Skeletal muscle tissue (tissue), 4 donors: ENCODE results near the gene CLCN2. TPM values are rescaled to one million over a fixed set of nuclear protein-coding genes. Genes with fewer than 3 reads are reported as not detected.

Source experiments
- H3K27ac ChIP-seq: one replicate; pipeline ENCODE4 v1.7.0; 2013; ENCODE audit warnings: mild to moderate bottlenecking, low read depth, low read length, inconsistent platforms
- H3K27me3 ChIP-seq, 3 donors: one replicate each; pipeline ENCODE4 v1.7.0; 2013; ENCODE audit warnings: low read length in 3 of 3; ENCODE audit not compliant: control insufficient read depth in 3 of 3, insufficient read depth in 3 of 3
- H3K36me3 ChIP-seq, 3 donors: one replicate each; pipeline ENCODE4 v1.7.0; 2013; ENCODE audit warnings: low read length in 3 of 3; ENCODE audit not compliant: control insufficient read depth in 3 of 3, insufficient read depth in 3 of 3
- H3K4me1 ChIP-seq, 3 donors: one replicate each; pipeline ENCODE4 v1.7.0; 2013; ENCODE audit warnings: low read length in 3 of 3, mild to moderate bottlenecking in 3 of 3; ENCODE audit not compliant: control insufficient read depth in 3 of 3, insufficient read depth in 3 of 3
- H3K4me3 ChIP-seq, 3 donors: one replicate each; pipeline ENCODE4 v1.7.0; 2013; ENCODE audit warnings: low read length in 3 of 3
- H3K9ac ChIP-seq, 3 donors: one replicate each; pipeline ENCODE4 v1.7.0; 2013; ENCODE audit warnings: low read length in 3 of 3, mild to moderate bottlenecking in 3 of 3, moderate library complexity in 2 of 3, low read depth in 1 of 3
- H3K9me3 ChIP-seq, 3 donors: one replicate each; pipeline ENCODE4 v1.7.0; 2013; ENCODE audit warnings: low read length in 3 of 3; ENCODE audit not compliant: control insufficient read depth in 3 of 3
- total RNA-seq: library from RNA; depleted of rRNA; stranded (reverse); fragments of >200 nt; gene quantifications from one replicate; pipeline ENCODE4 v1.2.3, GENCODE V29; 2014
- donor health status: Osteomylitis.

CLCN2 gene
- total RNA-seq, 1 donor from 2014 or later, result 2.6 TPM

GRCh38 chr3:184337981-184338380 is 23.4 kb downstream of the CLCN2 start:
- Histone ChIP-seq H3K36me3 (peaks cover 36 to 37% (median 36%) of the 10 kb centered on the region in 3 donors), H3K27me3 (no peaks in the 10 kb centered on the region), H3K9ac (peak overlapping the region; percentile 8 to 90 (median 62)), H3K9me3 (no peaks in the 10 kb centered on the region), H3K4me1 (peaks cover 32 to 59% (median 39%) of the 10 kb centered on the region in 3 donors), H3K4me3 (peak overlapping the region; percentile 7 to 85 (median 65)), H3K27ac (peak overlapping the region; percentile 95)

GRCh38 chr3:184337399-184337714 is 24.0 kb downstream of the CLCN2 start, which contains the start of gene FAM131A:
TSS of gene FAM131A (plus strand) at chr3:184337600. CDS start at chr3:184337631, 31 bp downstream.
- peak within 1 kb of the TSS; percentile 73 to 85 (median 85) for H3K4me3 ChIP-seq
- peak within 1 kb of the TSS; percentile 66 to 90 (median 85) for H3K9ac ChIP-seq
- peaks cover 38 to 61% (median 42%) of the 10 kb centered on the region in 3 donors for H3K4me1 ChIP-seq
- peak within 1 kb of the TSS; percentile 95 for H3K27ac ChIP-seq
- no peaks in the 10 kb centered on the region for H3K27me3 ChIP-seq
- H3K9me3 ChIP-seq, result no peaks in the 10 kb centered on the region
- peaks cover 36 to 37% (median 37%) of the 10 kb centered on the region in 3 donors for H3K36me3 ChIP-seq

GRCh38 chr3:184336547-184337398 is 24.6 kb downstream of the CLCN2 start:
- peaks cover 38 to 40% (median 38%) of the 10 kb centered on the region in 3 donors for H3K36me3 ChIP-seq
- no peaks in the 10 kb centered on the region for H3K9me3 ChIP-seq
- H3K9ac ChIP-seq, result peak overlapping the region; percentile 66 to 90 (median 85)
- H3K27me3 ChIP-seq, result no peaks in the 10 kb centered on the region
- peak overlapping the region; percentile 95 for H3K27ac ChIP-seq
- H3K4me1 ChIP-seq, result peaks cover 43 to 67% (median 47%) of the 10 kb centered on the region in 3 donors
- peak overlapping the region; percentile 73 to 85 (median 85) for H3K4me3 ChIP-seq

GRCh38 chr3:184335661-184336546 is 25.5 kb downstream of the CLCN2 start:
- Histone ChIP-seq H3K4me3 (peak overlapping the region; percentile 73 to 85 (median 85)), H3K27me3 (no peaks in the 10 kb centered on the region), H3K36me3 (peaks cover 38 to 44% (median 41%) of the 10 kb centered on the region in 3 donors), H3K4me1 (peaks cover 43 to 70% (median 48%) of the 10 kb centered on the region in 3 donors), H3K27ac (peak overlapping the region; percentile 95), H3K9me3 (no peaks in the 10 kb centered on the region), H3K9ac (peak overlapping the region; percentile 66 to 90 (median 85))

GRCh38 chr3:184335291-184335660 is 26.1 kb downstream of the CLCN2 start:
- H3K36me3 ChIP-seq, result peaks cover 43 to 48% (median 43%) of the 10 kb centered on the region in 3 donors
- H3K9ac ChIP-seq, result peak overlapping the region; percentile 66 to 90 (median 85)
- peak overlapping the region; percentile 73 to 85 (median 85) for H3K4me3 ChIP-seq
- peaks cover 43 to 69% (median 48%) of the 10 kb centered on the region in 3 donors for H3K4me1 ChIP-seq
- no peaks in the 10 kb centered on the region for H3K9me3 ChIP-seq
- peak overlapping the region; percentile 95 for H3K27ac ChIP-seq
- H3K27me3 ChIP-seq, result no peaks in the 10 kb centered on the region

- H3K9ac ChIP-seq, result no peak overlapping the region
- H3K27me3 ChIP-seq, result no peaks in the 10 kb centered on the region
- H3K9me3 ChIP-seq, result no peaks in the 10 kb centered on the region
- peaks cover 47 to 54% (median 50%) of the 10 kb centered on the region in 3 donors for H3K36me3 ChIP-seq
- peak overlapping the region; percentile 95 for H3K27ac ChIP-seq
- no peak overlapping the region for H3K4me3 ChIP-seq
- H3K4me1 ChIP-seq, result peaks cover 43 to 67% (median 46%) of the 10 kb centered on the region in 3 donors
These were observed 26.8 kb downstream of the CLCN2 start for GRCh38 chr3:184334470-184335158.

GRCh38 chr3:184333700-184334099 is 27.7 kb downstream of the CLCN2 start:
- no peak overlapping the region for H3K27ac ChIP-seq
- H3K4me1 ChIP-seq, result peaks cover 36 to 57% (median 39%) of the 10 kb centered on the region in 3 donors
- H3K27me3 ChIP-seq, result no peaks in the 10 kb centered on the region
- no peaks in the 10 kb centered on the region for H3K9me3 ChIP-seq
- H3K4me3 ChIP-seq, result no peak overlapping the region
- H3K9ac ChIP-seq, result no peak overlapping the region
- H3K36me3 ChIP-seq, result peaks cover 54 to 62% (median 59%) of the 10 kb centered on the region in 3 donors

GRCh38 chr3:184333190-184333589 is 28.2 kb downstream of the CLCN2 start:
- H3K4me1 ChIP-seq, result peaks cover 31 to 52% (median 34%) of the 10 kb centered on the region in 3 donors
- peak overlapping the region; percentile 52 for H3K27ac ChIP-seq
- no peak overlapping the region for H3K9ac ChIP-seq

GRCh38 chr3:184332370-184333090 is 28.9 kb downstream of the CLCN2 start:
- Histone ChIP-seq H3K9ac (peak overlapping the region in 1 of 3 donors; percentile 18), H3K36me3 (peaks cover 65 to 73% (median 71%) of the 10 kb centered on the region in 3 donors), H3K9me3 (no peaks in the 10 kb centered on the region), H3K27ac (peak overlapping the region; percentile 52), H3K27me3 (no peaks in the 10 kb centered on the region), H3K4me3 (no peak overlapping the region), H3K4me1 (peaks cover 25 to 46% (median 27%) of the 10 kb centered on the region in 3 donors)

More at GRCh38 chr3:184333190-184333589, 28.2 kb downstream of the CLCN2 start:
- no peaks in the 10 kb centered on the region for H3K27me3 ChIP-seq
- H3K36me3 ChIP-seq, result peaks cover 59 to 67% (median 64%) of the 10 kb centered on the region in 3 donors
- no peak overlapping the region for H3K4me3 ChIP-seq
- H3K9me3 ChIP-seq, result no peaks in the 10 kb centered on the region
